Activated CD8-positive, alpha-beta memory T cell treated with anti-CD3 and anti-CD28 coated beads, Interleukin-2, amount 50 U/mL, for 48 hours (primary cell): Measurements from ENCODE around the gene GRM7.

Experiments used
- DNase-seq: peaks from one replicate; pipeline ENCODE4 v3.0.0-alpha.2; 2020

GRM7 gene

GRCh38 chr3:7607083-7607482, 746.2 kb downstream of the GRM7 start:
- no peak for DNase-seq

- no peak for DNase-seq
These were observed 746.8 kb downstream of the GRM7 start for GRCh38 chr3:7607676-7608075.

GRCh38 chr3:7610634-7611033, 749.7 kb downstream of the GRM7 start:
- no peak for DNase-seq

GRCh38 chr3:7615043-7615442, 754.1 kb downstream of the GRM7 start:
- DNase-seq, result no peak

- DNase-seq, result no peak
These were observed 757.7 kb downstream of the GRM7 start for GRCh38 chr3:7618606-7619005.

- DNase-seq, result no peak
These were observed 759.5 kb downstream of the GRM7 start for GRCh38 chr3:7620401-7620800.

- no peak for DNase-seq
These were observed 760.2 kb downstream of the GRM7 start for GRCh38 chr3:7621046-7621630.

GRCh38 chr3:7621651-7622050, 760.7 kb downstream of the GRM7 start:
- no peak for DNase-seq

- DNase-seq, result no peak
These were observed 764.1 kb downstream of the GRM7 start for GRCh38 chr3:7625021-7625420.

- no peak for DNase-seq
These were observed 769.5 kb downstream of the GRM7 start for GRCh38 chr3:7630351-7630911.

- DNase-seq, result no peak
These were observed 770.0 kb downstream of the GRM7 start for GRCh38 chr3:7630925-7631324.

- no peak for DNase-seq
These were observed 771.4 kb downstream of the GRM7 start for GRCh38 chr3:7632305-7632704.

GRCh38 chr3:7637694-7638093, 776.8 kb downstream of the GRM7 start:
- DNase-seq, result no peak

GRCh38 chr3:7638103-7638502, 777.2 kb downstream of the GRM7 start:
- DNase-seq, result no peak

- DNase-seq, result no peak
These were observed 779.9 kb downstream of the GRM7 start for GRCh38 chr3:7640787-7641186.

GRCh38 chr3:7646851-7647250, 785.9 kb downstream of the GRM7 start:
- no peak for DNase-seq

- DNase-seq, result no peak
These were observed 789.6 kb downstream of the GRM7 start for GRCh38 chr3:7650466-7650865.

- DNase-seq, result no peak
These were observed 790.4 kb downstream of the GRM7 start for GRCh38 chr3:7651274-7651673.

GRCh38 chr3:7657214-7658112, 796.5 kb downstream of the GRM7 start:
- no peak for DNase-seq

- no peak for DNase-seq
These were observed 797.4 kb downstream of the GRM7 start for GRCh38 chr3:7658294-7658693.

- DNase-seq, result no peak
These were observed 798.2 kb downstream of the GRM7 start for GRCh38 chr3:7659079-7659478.

GRCh38 chr3:7663771-7664170, 802.9 kb downstream of the GRM7 start:
- no peak for DNase-seq

- DNase-seq, result no peak
These were observed 806.9 kb downstream of the GRM7 start for GRCh38 chr3:7667774-7668173.

- no peak for DNase-seq
These were observed 808.7 kb downstream of the GRM7 start for GRCh38 chr3:7669641-7670040.
